Osteocyte (in vitro differentiated cells): ENCODE data around the gene PPP1R8. TPM values are rescaled to one million over a fixed set of nuclear protein-coding genes. Genes with fewer than 3 reads are reported as not detected.
A peak's percentile ranks its signal among the peaks of the same experiment; 100 is the strongest.

Experiments
- DNase-seq: peaks from one replicate; pipeline ENCODE4 v3.0.0; 2021; ENCODE audit warnings: mixed read lengths; ENCODE audit not compliant: unreplicated experiment; ENCODE audit errors: extremely low spot score
- H3K27ac Mint-ChIP-seq: one replicate; pipeline ENCODE4 v1.8.0; 2021; ENCODE audit warnings: mild to moderate bottlenecking, mixed read lengths; ENCODE audit not compliant: unreplicated experiment
- H3K27me3 Mint-ChIP-seq: one replicate; pipeline ENCODE4 v1.8.0; 2021; ENCODE audit warnings: mixed read lengths; ENCODE audit not compliant: unreplicated experiment
- H3K36me3 Mint-ChIP-seq: one replicate; pipeline ENCODE4 v1.8.0; 2021; ENCODE audit warnings: mixed read lengths; ENCODE audit not compliant: unreplicated experiment
- H3K4me1 Mint-ChIP-seq: one replicate; pipeline ENCODE4 v1.8.0; 2021; ENCODE audit warnings: mixed read lengths; ENCODE audit not compliant: unreplicated experiment
- H3K4me3 Mint-ChIP-seq: one replicate; pipeline ENCODE4 v1.8.0; 2021; ENCODE audit warnings: mild to moderate bottlenecking, moderate library complexity, mixed read lengths; ENCODE audit not compliant: unreplicated experiment
- H3K9me3 Mint-ChIP-seq: one replicate; pipeline ENCODE4 v1.8.0; 2021; ENCODE audit warnings: mixed read lengths; ENCODE audit not compliant: unreplicated experiment
- CTCF ChIP-seq: fragments of 200-600 bp; sonication (generic); IDR thresholded peaks from 2 replicates; pipeline ENCODE4 v1.5.0; 2021; ENCODE audit warnings: antibody characterized with exemption, mild to moderate bottlenecking, moderate library complexity
- total RNA-seq: library from RNA; stranded (reverse); gene quantifications from 2 replicates; pipeline ENCODE4 v1.2.1, GENCODE V29; 2021

PPP1R8 gene
- total RNA-seq, 1 donor from 2014 or later, result 49.6 TPM

DNA sequence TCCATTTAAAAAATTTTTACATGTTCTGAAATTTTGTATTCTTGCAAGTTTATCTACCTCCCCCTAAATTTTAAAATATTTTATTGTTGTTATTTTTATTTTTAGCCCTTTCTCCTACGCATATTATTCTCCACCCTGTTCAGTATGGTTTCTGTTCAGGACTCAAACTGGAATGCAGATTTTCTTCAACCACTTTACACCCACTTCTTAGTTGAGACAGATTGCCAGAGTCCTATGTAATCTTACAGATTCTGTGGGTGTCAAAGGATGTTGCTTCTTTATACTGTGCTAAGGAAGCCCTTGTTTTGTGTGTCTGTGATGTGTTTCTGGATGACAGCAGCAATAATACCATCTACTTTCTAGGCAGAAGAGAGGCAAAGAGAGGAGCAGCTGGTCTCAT is 20.7 kb upstream of the PPP1R8 start:
- Mint-ChIP-seq H3K4me1 (no peaks in the 10 kb centered on the region), H3K4me3 (no peak overlapping the region), H3K27ac (no peak overlapping the region), H3K9me3 (no peaks in the 10 kb centered on the region), H3K36me3 (peaks cover 21% of the 10 kb centered on the region), H3K27me3 (no peaks in the 10 kb centered on the region)
- TF ChIP-seq CTCF, result no peak
- DNase-seq, result no peak

GRCh38 chr1:27811741-27812500 is 18.7 kb upstream of the PPP1R8 start:
- Mint-ChIP-seq H3K27me3 (no peaks in the 10 kb centered on the region), H3K4me1 (peaks cover 4% of the 10 kb centered on the region), H3K9me3 (no peaks in the 10 kb centered on the region), H3K4me3 (no peak overlapping the region), H3K36me3 (peaks cover 21% of the 10 kb centered on the region), H3K27ac (peak overlapping the region; percentile 9)
- no peak for TF ChIP-seq CTCF
- no peak for DNase-seq

DNA sequence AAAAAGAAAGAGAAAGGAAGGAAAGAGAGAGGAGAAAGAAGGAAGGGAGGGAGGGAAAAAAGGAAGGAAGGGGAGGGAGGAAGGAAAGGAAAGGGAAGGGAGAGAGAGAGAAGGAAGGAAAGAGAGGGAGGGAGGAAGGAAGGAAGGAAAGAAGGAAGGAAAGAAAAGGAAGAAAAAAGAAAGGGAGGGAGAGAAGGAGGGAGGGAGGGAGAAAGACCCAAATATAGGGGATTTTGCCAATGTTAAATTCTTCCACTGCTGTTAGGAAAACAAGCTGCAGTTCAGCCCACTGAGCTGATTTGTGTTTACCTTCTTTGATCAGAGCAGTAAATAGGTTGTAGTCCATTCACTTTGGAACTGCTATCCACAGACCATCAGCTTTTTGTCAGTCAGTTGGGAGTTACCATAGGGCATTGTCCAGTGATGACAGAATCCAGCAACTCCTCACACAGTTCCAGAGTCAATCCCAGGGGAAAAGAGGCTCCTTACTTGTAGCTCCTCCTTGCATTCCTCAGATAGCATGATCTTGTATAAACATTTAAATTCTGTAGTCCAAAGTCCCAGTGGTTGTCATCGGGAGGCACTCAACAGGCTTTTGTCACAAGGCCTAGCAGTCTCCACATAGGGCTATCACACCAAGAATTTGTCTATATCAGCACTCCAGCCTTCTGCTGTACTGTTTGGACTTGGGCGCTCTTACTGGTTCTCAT is 13.5 kb upstream of the PPP1R8 start:
- Mint-ChIP-seq H3K27ac (peak overlapping the region; percentile 84), H3K36me3 (peaks cover 30% of the 10 kb centered on the region), H3K4me3 (no peak overlapping the region), H3K27me3 (no peaks in the 10 kb centered on the region), H3K9me3 (no peaks in the 10 kb centered on the region), H3K4me1 (peaks cover 14% of the 10 kb centered on the region)
- DNase-seq, result no peak
- TF ChIP-seq CTCF, result no peak

- Mint-ChIP-seq H3K27me3 (no peaks in the 10 kb centered on the region), H3K27ac (no peak overlapping the region), H3K9me3 (no peaks in the 10 kb centered on the region), H3K36me3 (peaks cover 20% of the 10 kb centered on the region), H3K4me3 (no peak overlapping the region), H3K4me1 (peaks cover 10% of the 10 kb centered on the region)
- no peak for TF ChIP-seq CTCF
- DNase-seq, result no peak
Measured at GRCh38 chr1:27821761-27822315, 8.7 kb upstream of the PPP1R8 start.

GRCh38 chr1:27823784-27824183 is 6.8 kb upstream of the PPP1R8 start:
- Mint-ChIP-seq H3K27ac (no peak overlapping the region), H3K27me3 (no peaks in the 10 kb centered on the region), H3K4me1 (no peaks in the 10 kb centered on the region), H3K36me3 (peaks cover 14% of the 10 kb centered on the region), H3K4me3 (no peak overlapping the region), H3K9me3 (no peaks in the 10 kb centered on the region)
- TF ChIP-seq CTCF, result no peak
- no peak for DNase-seq
